Neural cell (in vitro differentiated cells): Measurements from ENCODE around the gene CYP46A1.

Experiments
- EP300 ChIP-seq: fragments of 450-650 bp; conservative IDR thresholded peaks from 2 replicates; pipeline ENCODE4 v1.6.1; 2014; ENCODE audit warnings: antibody characterized with exemption, mild to moderate bottlenecking, moderate library complexity; ENCODE audit not compliant: poor library complexity, severe bottlenecking
- EZH2 ChIP-seq: fragments of 200-600, 300-800 bp; shearing (Covaris generic), sonication (generic); IDR thresholded peaks from 2 replicates; pipeline ENCODE4 v1.6.1; 2014; ENCODE audit warnings: antibody characterized with exemption, low read length, borderline replicate concordance, mild to moderate bottlenecking; ENCODE audit not compliant: insufficient read depth, poor library complexity, severe bottlenecking
- MXI1 ChIP-seq: fragments of 450-650 bp; conservative IDR thresholded peaks from 2 replicates; pipeline ENCODE4 v1.6.1; 2014; ENCODE audit warnings: antibody characterized with exemption, mild to moderate bottlenecking; ENCODE audit not compliant: poor library complexity, severe bottlenecking
- POLR2AphosphoS5 ChIP-seq: IDR thresholded peaks from 2 replicates; pipeline ENCODE4 v1.6.1; 2012
- RAD21 ChIP-seq: fragments of 450-650 bp; conservative IDR thresholded peaks from 2 replicates; pipeline ENCODE4 v1.6.1; 2014; ENCODE audit warnings: antibody characterized with exemption, mild to moderate bottlenecking, moderate library complexity
- SMC3 ChIP-seq: fragments of 450-650 bp; conservative IDR thresholded peaks from 2 replicates; pipeline ENCODE4 v1.6.1; 2014; ENCODE audit warnings: antibody characterized with exemption, mild to moderate bottlenecking, moderate library complexity; ENCODE audit not compliant: poor library complexity
- TAF1 ChIP-seq: IDR thresholded peaks from 2 replicates; pipeline ENCODE4 v1.6.1; 2012; ENCODE audit warnings: low read depth
- TF ChIP-seq, protein P1 (sequence below): fragments of 450-650 bp; IDR thresholded peaks from 2 replicates; pipeline ENCODE4 v1.5.1; 2014; ENCODE audit warnings: antibody characterized with exemption, mild to moderate bottlenecking, moderate library complexity; ENCODE audit not compliant: poor library complexity, severe bottlenecking
- TF ChIP-seq, protein P2 (sequence below): IDR thresholded peaks from 2 replicates; pipeline ENCODE4 v1.6.1; 2012; ENCODE audit warnings: borderline replicate concordance

GRCh38 chr14:99751539-99752485 lies 67.7 kb downstream of the CYP46A1 start:
- TF ChIP-seq, protein P1, sequence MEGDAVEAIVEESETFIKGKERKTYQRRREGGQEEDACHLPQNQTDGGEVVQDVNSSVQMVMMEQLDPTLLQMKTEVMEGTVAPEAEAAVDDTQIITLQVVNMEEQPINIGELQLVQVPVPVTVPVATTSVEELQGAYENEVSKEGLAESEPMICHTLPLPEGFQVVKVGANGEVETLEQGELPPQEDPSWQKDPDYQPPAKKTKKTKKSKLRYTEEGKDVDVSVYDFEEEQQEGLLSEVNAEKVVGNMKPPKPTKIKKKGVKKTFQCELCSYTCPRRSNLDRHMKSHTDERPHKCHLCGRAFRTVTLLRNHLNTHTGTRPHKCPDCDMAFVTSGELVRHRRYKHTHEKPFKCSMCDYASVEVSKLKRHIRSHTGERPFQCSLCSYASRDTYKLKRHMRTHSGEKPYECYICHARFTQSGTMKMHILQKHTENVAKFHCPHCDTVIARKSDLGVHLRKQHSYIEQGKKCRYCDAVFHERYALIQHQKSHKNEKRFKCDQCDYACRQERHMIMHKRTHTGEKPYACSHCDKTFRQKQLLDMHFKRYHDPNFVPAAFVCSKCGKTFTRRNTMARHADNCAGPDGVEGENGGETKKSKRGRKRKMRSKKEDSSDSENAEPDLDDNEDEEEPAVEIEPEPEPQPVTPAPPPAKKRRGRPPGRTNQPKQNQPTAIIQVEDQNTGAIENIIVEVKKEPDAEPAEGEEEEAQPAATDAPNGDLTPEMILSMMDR = no peak
- TF ChIP-seq EP300 = no peak
- TF ChIP-seq POLR2AphosphoS5 = no peak
- TF ChIP-seq EZH2 = no peak
- TF ChIP-seq, protein P2, sequence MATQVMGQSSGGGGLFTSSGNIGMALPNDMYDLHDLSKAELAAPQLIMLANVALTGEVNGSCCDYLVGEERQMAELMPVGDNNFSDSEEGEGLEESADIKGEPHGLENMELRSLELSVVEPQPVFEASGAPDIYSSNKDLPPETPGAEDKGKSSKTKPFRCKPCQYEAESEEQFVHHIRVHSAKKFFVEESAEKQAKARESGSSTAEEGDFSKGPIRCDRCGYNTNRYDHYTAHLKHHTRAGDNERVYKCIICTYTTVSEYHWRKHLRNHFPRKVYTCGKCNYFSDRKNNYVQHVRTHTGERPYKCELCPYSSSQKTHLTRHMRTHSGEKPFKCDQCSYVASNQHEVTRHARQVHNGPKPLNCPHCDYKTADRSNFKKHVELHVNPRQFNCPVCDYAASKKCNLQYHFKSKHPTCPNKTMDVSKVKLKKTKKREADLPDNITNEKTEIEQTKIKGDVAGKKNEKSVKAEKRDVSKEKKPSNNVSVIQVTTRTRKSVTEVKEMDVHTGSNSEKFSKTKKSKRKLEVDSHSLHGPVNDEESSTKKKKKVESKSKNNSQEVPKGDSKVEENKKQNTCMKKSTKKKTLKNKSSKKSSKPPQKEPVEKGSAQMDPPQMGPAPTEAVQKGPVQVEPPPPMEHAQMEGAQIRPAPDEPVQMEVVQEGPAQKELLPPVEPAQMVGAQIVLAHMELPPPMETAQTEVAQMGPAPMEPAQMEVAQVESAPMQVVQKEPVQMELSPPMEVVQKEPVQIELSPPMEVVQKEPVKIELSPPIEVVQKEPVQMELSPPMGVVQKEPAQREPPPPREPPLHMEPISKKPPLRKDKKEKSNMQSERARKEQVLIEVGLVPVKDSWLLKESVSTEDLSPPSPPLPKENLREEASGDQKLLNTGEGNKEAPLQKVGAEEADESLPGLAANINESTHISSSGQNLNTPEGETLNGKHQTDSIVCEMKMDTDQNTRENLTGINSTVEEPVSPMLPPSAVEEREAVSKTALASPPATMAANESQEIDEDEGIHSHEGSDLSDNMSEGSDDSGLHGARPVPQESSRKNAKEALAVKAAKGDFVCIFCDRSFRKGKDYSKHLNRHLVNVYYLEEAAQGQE = no peak
- TF ChIP-seq SMC3 = no peak
- TF ChIP-seq RAD21 = no peak
- TF ChIP-seq MXI1 = no peak
- TF ChIP-seq TAF1 = no peak
